Measurements from ENCODE around the gene KLHL35. TPM values are rescaled to one million over a fixed set of nuclear protein-coding genes. Genes with fewer than 3 reads are reported as not detected.

KLHL35 gene
- total RNA-seq, 2 donors from 2014 or later = 6.8 to 7.9 TPM

DNA sequence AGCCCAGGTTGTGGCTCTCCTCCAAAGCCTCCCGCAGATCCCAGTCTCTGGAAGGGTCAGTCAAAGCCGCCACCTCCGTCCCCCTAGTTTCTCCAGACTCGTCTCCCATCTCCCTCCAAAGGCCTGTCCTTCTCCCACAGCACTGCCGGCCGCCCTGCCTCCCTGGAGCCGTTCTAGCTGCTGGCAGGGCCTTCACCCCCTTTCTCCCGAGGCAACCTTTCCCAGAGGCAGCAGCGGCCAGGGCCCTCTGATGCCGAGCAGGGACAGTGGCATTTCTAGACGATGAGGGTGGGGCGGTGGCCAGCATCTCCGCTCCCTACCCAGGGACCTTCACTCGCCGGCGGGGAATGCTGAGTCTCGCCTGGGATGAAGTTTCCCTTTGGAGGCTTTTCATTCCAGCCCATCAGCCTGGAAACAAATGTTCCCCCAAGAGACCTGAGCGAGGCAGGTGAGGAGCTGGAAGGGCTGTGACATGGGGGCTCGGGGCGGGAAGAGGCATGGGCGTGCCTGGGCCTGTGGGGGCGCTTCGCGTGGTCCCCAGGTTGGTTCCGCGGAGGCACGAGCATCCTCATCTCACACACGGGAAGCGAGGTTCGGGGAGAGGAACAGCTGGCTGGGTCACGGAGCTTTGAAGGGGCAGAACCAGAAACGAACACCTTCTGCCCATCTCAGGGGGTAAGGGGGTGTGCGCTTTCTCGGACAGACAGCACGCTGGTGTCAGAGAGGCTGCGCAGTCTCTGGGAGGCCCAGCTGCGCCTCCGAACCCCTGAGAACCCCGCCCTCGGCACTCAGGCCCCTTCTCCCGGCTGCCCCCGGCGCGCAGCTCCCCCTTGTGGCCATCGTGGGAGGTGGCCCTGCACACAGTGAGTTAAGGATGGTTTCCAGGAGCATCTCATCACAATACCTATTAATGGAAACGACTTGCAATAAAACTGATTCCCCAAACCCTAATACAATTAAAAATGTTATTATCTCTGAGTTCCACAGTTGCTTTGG, 18.1 kb upstream of the KLHL35 start:
- no peak overlapping the region for H3K27ac ChIP-seq
- TF ChIP-seq, protein P1, sequence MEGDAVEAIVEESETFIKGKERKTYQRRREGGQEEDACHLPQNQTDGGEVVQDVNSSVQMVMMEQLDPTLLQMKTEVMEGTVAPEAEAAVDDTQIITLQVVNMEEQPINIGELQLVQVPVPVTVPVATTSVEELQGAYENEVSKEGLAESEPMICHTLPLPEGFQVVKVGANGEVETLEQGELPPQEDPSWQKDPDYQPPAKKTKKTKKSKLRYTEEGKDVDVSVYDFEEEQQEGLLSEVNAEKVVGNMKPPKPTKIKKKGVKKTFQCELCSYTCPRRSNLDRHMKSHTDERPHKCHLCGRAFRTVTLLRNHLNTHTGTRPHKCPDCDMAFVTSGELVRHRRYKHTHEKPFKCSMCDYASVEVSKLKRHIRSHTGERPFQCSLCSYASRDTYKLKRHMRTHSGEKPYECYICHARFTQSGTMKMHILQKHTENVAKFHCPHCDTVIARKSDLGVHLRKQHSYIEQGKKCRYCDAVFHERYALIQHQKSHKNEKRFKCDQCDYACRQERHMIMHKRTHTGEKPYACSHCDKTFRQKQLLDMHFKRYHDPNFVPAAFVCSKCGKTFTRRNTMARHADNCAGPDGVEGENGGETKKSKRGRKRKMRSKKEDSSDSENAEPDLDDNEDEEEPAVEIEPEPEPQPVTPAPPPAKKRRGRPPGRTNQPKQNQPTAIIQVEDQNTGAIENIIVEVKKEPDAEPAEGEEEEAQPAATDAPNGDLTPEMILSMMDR (IDR thresholded peaks at IDR 0.05) = peak; percentile 47
- no peak for ATAC-seq (ENCODE audit: insufficient number of reproducible peaks, low FRiP score, low read depth)

DNA sequence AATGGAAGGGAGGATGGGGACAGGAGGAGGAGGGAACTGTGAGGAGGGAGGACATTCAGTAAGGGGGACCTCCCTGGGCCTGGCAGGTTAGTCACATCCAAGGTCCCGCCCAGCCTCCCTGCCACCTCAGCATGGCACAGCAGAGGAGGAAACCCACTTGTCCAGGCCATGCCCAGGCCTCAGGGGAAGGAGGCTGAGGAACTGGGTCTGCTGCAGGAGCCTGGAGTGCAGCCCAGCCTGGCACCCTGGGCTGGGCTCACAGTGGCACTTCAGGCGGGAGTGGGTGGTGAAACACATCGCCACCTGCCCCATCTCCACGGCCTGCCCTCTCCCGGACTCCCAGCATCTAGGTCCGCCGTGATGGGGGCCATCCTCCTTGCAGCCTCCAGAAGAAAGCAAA, 17.2 kb upstream of the KLHL35 start:
- ATAC-seq (ENCODE audit: insufficient number of reproducible peaks, low FRiP score, low read depth) = no peak

More for the DNA sequence above, 18.1 kb upstream of the KLHL35 start:
- no peaks in the 10 kb centered on the region for H3K36me3 ChIP-seq
- no peaks in the 10 kb centered on the region for H3K9me3 ChIP-seq
- no peaks in the 10 kb centered on the region for H3K27me3 ChIP-seq (replicated peaks; ENCODE audit: insufficient read depth)
- H3K4me1 ChIP-seq (ENCODE audit: control insufficient read depth in 1 of 2, low read depth in 2 of 2) = peaks cover 0 to 20% of the 10 kb centered on the region in 2 donors
- DNase-seq (ENCODE audit: low spot score) = no peak
- no peak overlapping the region for H3K4me3 ChIP-seq

DNA sequence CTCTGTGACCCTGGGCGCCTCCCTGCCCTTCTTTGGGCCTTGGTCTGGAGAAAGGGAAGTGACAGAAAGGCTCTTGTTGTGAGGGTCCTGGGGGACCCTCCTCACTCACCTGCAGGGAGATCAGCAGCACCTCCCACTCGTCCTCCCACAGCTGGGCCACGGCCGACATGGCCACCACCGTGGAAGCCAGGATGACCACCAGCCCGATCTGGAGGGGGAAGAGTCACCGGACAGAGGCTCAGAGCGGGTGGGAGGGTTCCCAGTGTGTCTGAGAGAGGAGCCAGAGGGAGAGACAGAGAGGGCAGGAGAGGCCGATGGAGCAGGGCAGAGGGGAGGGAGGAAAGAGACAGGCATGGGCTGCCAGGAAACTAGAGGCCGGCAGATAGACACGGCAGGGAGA, 16.8 kb upstream of the KLHL35 start:
- DNase-seq (ENCODE audit: low spot score) (no peak), ATAC-seq (ENCODE audit: insufficient number of reproducible peaks, low FRiP score, low read depth) (no peak)
- TF ChIP-seq, protein P1 (IDR thresholded peaks at IDR 0.05) = no peak
- H3K4me1 ChIP-seq (ENCODE audit: control insufficient read depth in 1 of 2, low read depth in 2 of 2) = peaks cover 0 to 16% of the 10 kb centered on the region in 2 donors
- H3K27me3 ChIP-seq (replicated peaks; ENCODE audit: insufficient read depth) = no peaks in the 10 kb centered on the region
- H3K36me3 ChIP-seq = no peaks in the 10 kb centered on the region
- no peak overlapping the region for H3K27ac ChIP-seq
- H3K9me3 ChIP-seq = no peaks in the 10 kb centered on the region
- no peak overlapping the region for H3K4me3 ChIP-seq

More for the DNA sequence above, 17.2 kb upstream of the KLHL35 start:
- no peak for DNase-seq (ENCODE audit: low spot score)
- Histone ChIP-seq H3K36me3 (no peaks in the 10 kb centered on the region), H3K9me3 (no peaks in the 10 kb centered on the region), H3K4me1 (ENCODE audit: control insufficient read depth in 1 of 2, low read depth in 2 of 2) (peaks cover 0 to 20% of the 10 kb centered on the region in 2 donors), H3K4me3 (no peak overlapping the region), H3K27me3 (replicated peaks; ENCODE audit: insufficient read depth) (no peaks in the 10 kb centered on the region), H3K27ac (no peak overlapping the region)
- TF ChIP-seq, protein P1 (IDR thresholded peaks at IDR 0.05) = no peak

DNA sequence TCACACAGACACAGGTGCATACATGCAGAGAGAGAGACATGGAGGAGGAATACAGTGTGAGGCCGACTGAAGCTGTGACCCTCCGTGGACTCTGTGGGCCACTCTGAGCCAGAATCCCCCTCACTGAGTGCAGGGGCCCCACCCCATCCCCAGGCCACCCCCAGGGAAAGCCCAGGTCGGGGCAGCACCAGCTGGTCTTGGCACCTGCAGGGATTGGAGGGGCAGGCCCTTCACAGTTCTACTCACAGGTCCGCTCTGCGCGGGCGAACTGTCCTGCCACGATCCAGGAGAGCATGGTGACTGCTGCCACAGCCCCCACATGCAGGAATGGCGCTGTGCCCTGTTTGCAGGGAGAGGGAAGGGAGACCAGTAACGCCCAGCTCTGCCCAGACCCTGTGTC, 16.3 kb upstream of the KLHL35 start:
- H3K4me3 ChIP-seq = no peak overlapping the region
- no peaks in the 10 kb centered on the region for H3K9me3 ChIP-seq
- H3K36me3 ChIP-seq = no peaks in the 10 kb centered on the region
- no peak for DNase-seq (ENCODE audit: low spot score)
- peaks cover 0 to 11% of the 10 kb centered on the region in 2 donors for H3K4me1 ChIP-seq (ENCODE audit: control insufficient read depth in 1 of 2, low read depth in 2 of 2)
- H3K27ac ChIP-seq = no peak overlapping the region
- ATAC-seq (ENCODE audit: insufficient number of reproducible peaks, low FRiP score, low read depth) = no peak
- TF ChIP-seq, protein P1 (IDR thresholded peaks at IDR 0.05) = no peak
- no peaks in the 10 kb centered on the region for H3K27me3 ChIP-seq (replicated peaks; ENCODE audit: insufficient read depth)

DNA sequence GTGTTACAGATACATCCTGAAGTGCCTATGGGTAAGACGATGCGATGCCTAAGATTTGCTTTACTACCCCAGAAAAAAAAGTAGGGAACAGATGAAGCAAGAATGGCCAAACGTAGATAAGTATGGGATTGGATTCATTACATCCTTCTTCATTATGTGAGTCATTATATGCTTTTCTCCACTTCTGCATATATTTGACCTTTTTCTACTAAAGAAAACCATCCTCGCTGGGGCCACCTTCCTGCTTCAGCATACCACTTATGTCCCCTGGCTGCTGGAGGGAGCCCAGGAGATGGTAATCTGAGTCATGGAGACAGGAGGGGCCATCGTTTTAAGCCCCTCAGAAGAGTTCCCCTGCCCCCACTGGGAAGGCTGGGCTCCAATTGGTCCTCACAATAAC, 14.4 kb upstream of the KLHL35 start:
- DNase-seq (ENCODE audit: low spot score) (no peak), ATAC-seq (ENCODE audit: insufficient number of reproducible peaks, low FRiP score, low read depth) (no peak)
- Histone ChIP-seq H3K36me3 (no peaks in the 10 kb centered on the region), H3K4me3 (no peak overlapping the region), H3K27ac (no peak overlapping the region), H3K27me3 (replicated peaks; ENCODE audit: insufficient read depth) (no peaks in the 10 kb centered on the region), H3K4me1 (ENCODE audit: control insufficient read depth in 1 of 2, low read depth in 2 of 2) (no peaks in the 10 kb centered on the region), H3K9me3 (no peaks in the 10 kb centered on the region)
- TF ChIP-seq, protein P1 (IDR thresholded peaks at IDR 0.05) = no peak

Data from thoracic aorta (tissue), 2 donors.